H7 (cell line): ENCODE results near the gene IRF4. TPM values are rescaled to one million over a fixed set of nuclear protein-coding genes. Genes with fewer than 3 reads are reported as not detected.

Experiments used
- DNase-seq: peaks from one replicate; pipeline ENCODE4 v3.0.0; 2012
- H3K27me3 ChIP-seq: 2 replicates; pipeline ENCODE4 v1.6.0; 2011; ENCODE audit warnings: mild to moderate bottlenecking, low read length; ENCODE audit not compliant: control insufficient read depth, insufficient read depth
- H3K36me3 ChIP-seq: replicated peaks from 2 replicates; pipeline ENCODE4 v1.5.1; 2011; ENCODE audit warnings: low read length; ENCODE audit not compliant: control insufficient read depth, insufficient read depth
- H3K4me3 ChIP-seq: 2 replicates; pipeline ENCODE4 v1.5.1; 2011; ENCODE audit warnings: low read depth, mild to moderate bottlenecking, control low read depth, low read length, moderate library complexity; ENCODE audit not compliant: insufficient read depth
- total RNA-seq: library from RNA; depleted of rRNA; stranded (reverse); fragments of >200 nt; shearing (Covaris generic); gene quantifications from 2 replicates; pipeline ENCODE4 v1.2.3, GENCODE V29; 2014

The IRF4 gene
- total RNA-seq, 1 experiment from 2014 or later: 1.1 TPM

- H3K4me3 ChIP-seq: no peak overlapping the region
- no peaks in the 10 kb centered on the region for H3K36me3 ChIP-seq
- DNase-seq: no peak
- no peaks in the 10 kb centered on the region for H3K27me3 ChIP-seq
Measured at GRCh38 chr6:448296-449056, 56.9 kb downstream of the IRF4 start.

- Histone ChIP-seq H3K4me3 (no peak overlapping the region), H3K36me3 (no peaks in the 10 kb centered on the region), H3K27me3 (no peaks in the 10 kb centered on the region)
- DNase-seq: no peak
Measured at GRCh38 chr6:449057-449430, 57.5 kb downstream of the IRF4 start.

GRCh38 chr6:449486-450419, 58.2 kb downstream of the IRF4 start:
- Histone ChIP-seq H3K27me3 (no peaks in the 10 kb centered on the region), H3K36me3 (no peaks in the 10 kb centered on the region), H3K4me3 (no peak overlapping the region)
- no peak for DNase-seq

- H3K4me3 ChIP-seq: no peak overlapping the region
- no peaks in the 10 kb centered on the region for H3K36me3 ChIP-seq
- DNase-seq: no peak
- H3K27me3 ChIP-seq: no peaks in the 10 kb centered on the region
Measured at GRCh38 chr6:451336-451735, 59.8 kb downstream of the IRF4 start.

- no peak overlapping the region for H3K4me3 ChIP-seq
- no peak for DNase-seq
- no peaks in the 10 kb centered on the region for H3K27me3 ChIP-seq
- H3K36me3 ChIP-seq: no peaks in the 10 kb centered on the region
Measured at GRCh38 chr6:451847-452246, 60.3 kb downstream of the IRF4 start.

- no peak for DNase-seq
- Histone ChIP-seq H3K36me3 (no peaks in the 10 kb centered on the region), H3K4me3 (no peak overlapping the region), H3K27me3 (no peaks in the 10 kb centered on the region)
Measured at GRCh38 chr6:452301-453067, 60.9 kb downstream of the IRF4 start.

GRCh38 chr6:453152-453551, 61.6 kb downstream of the IRF4 start:
- H3K27me3 ChIP-seq: no peaks in the 10 kb centered on the region
- no peaks in the 10 kb centered on the region for H3K36me3 ChIP-seq
- no peak overlapping the region for H3K4me3 ChIP-seq
- DNase-seq: no peak

- Histone ChIP-seq H3K4me3 (no peak overlapping the region), H3K36me3 (no peaks in the 10 kb centered on the region), H3K27me3 (no peaks in the 10 kb centered on the region)
- DNase-seq: no peak
Measured at GRCh38 chr6:454148-454991, 62.8 kb downstream of the IRF4 start.

- no peak overlapping the region for H3K4me3 ChIP-seq
- H3K27me3 ChIP-seq: no peaks in the 10 kb centered on the region
- DNase-seq: no peak
- no peaks in the 10 kb centered on the region for H3K36me3 ChIP-seq
Measured at GRCh38 chr6:455006-455585, 63.5 kb downstream of the IRF4 start.

- H3K4me3 ChIP-seq: no peak overlapping the region
- DNase-seq: no peak
Measured at GRCh38 chr6:455835-456234, 64.3 kb downstream of the IRF4 start.

GRCh38 chr6:456358-456867, 64.9 kb downstream of the IRF4 start:
- DNase-seq: no peak
- Histone ChIP-seq H3K4me3 (no peak overlapping the region), H3K27me3 (no peaks in the 10 kb centered on the region), H3K36me3 (no peaks in the 10 kb centered on the region)

More at GRCh38 chr6:455835-456234, 64.3 kb downstream of the IRF4 start:
- H3K36me3 ChIP-seq: no peaks in the 10 kb centered on the region
- no peaks in the 10 kb centered on the region for H3K27me3 ChIP-seq

GRCh38 chr6:456887-457286, 65.3 kb downstream of the IRF4 start:
- H3K36me3 ChIP-seq: no peaks in the 10 kb centered on the region
- DNase-seq: no peak
- H3K4me3 ChIP-seq: no peak overlapping the region
- H3K27me3 ChIP-seq: no peaks in the 10 kb centered on the region
